ENCODE measurements around the gene SFN. TPM values are rescaled to one million over a fixed set of nuclear protein-coding genes. Genes with fewer than 3 reads are reported as not detected.
"Not testable (repeated sequence)": the region's sequence is repeated elsewhere in the genome, so short reads cannot be mapped to it uniquely, and the experiment has no call there.

Gene SFN
- total and polyA plus RNA-seq, 2 donors (not counting 3 experiments of a cell fraction or from before 2014, with no cell fraction given), result 0.08 to 0.33 TPM

DNA sequence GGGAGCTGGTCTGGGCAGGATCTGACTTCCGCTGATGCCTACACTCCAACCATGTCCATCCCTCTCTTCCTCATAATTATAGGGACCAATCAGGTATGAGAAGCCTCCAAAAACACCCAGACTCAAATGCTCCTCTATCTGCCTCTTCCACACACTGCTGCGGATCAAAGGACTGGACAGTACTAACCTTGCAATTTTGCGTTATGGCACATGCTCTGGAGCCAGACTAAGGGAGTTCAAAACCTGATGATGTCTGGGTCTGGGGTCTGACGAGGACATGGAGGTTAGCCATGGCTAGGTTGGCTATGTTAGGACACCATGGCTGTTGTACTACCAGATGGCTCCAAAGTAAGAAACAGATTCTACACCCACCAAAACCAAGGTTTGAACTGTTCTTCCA is 16.8 kb downstream of the SFN start:
- no peak overlapping the region for H3K27ac ChIP-seq (ENCODE audit: insufficient read depth, low read depth, low read length)
- dilution Hi-C loops (cut with MboI; ENCODE audit: extremely low pct_ligation_motif_present, low sequenced_read_pairs), result no loop called here
- no peaks in the 10 kb centered on the region for H4K20me1 ChIP-seq (replicated peaks; ENCODE audit: control insufficient read depth, extremely low read depth, insufficient read depth, low read length)
- intact Hi-C loops (cut with micrococcal nuclease), result no loop called here
- no peak for FAIRE-seq
- H3K79me2 ChIP-seq (ENCODE audit: control insufficient read depth, insufficient read depth, low read length), result no peaks in the 10 kb centered on the region
- ChIA-PET POLR2A (no interaction called here), CTCF (interaction anchor here (1.3 to 4.5 kb wide), 5 partner anchors 30 to 278 kb away, joined by 3 to 45 read pairs (median 27); no protein-coding TSS in a partner anchor)
- no peak for DNase-seq (ENCODE audit: low read depth, low spot score)
- BruUV-seq (replicated peaks), result no TSS peak
- H3K9ac ChIP-seq (replicated peaks; ENCODE audit: extremely low read depth, insufficient read depth, low read length), result no peak overlapping the region
- H3K27me3 ChIP-seq (ENCODE audit: control insufficient read depth in 2 of 2, insufficient read depth in 2 of 2, low read length in 2 of 2), result no peaks in the 10 kb centered on the region
- no peaks in the 10 kb centered on the region for H3K4me1 ChIP-seq (ENCODE audit: control insufficient read depth, extremely low read depth, insufficient read depth, low read length)
- H2AFZ ChIP-seq (ENCODE audit: low read depth, low read length), result no peak overlapping the region
- no peak overlapping the region for H3K4me2 ChIP-seq (ENCODE audit: insufficient read depth, low read length)
- H3K9me1 ChIP-seq (replicated peaks; ENCODE audit: control insufficient read depth, extremely low read depth, insufficient read depth, low read length), result no peaks in the 10 kb centered on the region
- TF ChIP-seq JUN (IDR thresholded peaks at IDR 0.05; ENCODE audit: borderline replicate concordance, insufficient read depth, insufficient read length, low read depth), result no peak
- TF ChIP-seq, protein P1, sequence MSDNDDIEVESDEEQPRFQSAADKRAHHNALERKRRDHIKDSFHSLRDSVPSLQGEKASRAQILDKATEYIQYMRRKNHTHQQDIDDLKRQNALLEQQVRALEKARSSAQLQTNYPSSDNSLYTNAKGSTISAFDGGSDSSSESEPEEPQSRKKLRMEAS (IDR thresholded peaks at IDR 0.05; ENCODE audit: insufficient read depth, insufficient read length), result no peak
- no peak for TF ChIP-seq FOS (IDR thresholded peaks at IDR 0.05; ENCODE audit: borderline replicate concordance, insufficient read depth, low read length)
- no peak for TF ChIP-seq EZH2 (IDR thresholded peaks at IDR 0.05; ENCODE audit: borderline replicate concordance, low read depth, low read length, severe bottlenecking)
- TF ChIP-seq GATA2 (IDR thresholded peaks at IDR 0.05; ENCODE audit: insufficient read depth, insufficient read length, low read depth, low read length), result no peak
- TF ChIP-seq POLR2A (IDR thresholded peaks at IDR 0.05; ENCODE audit: low read depth, low read length), result no peak
- no peaks in the 10 kb centered on the region for H3K9me3 ChIP-seq (replicated peaks; ENCODE audit: control insufficient read depth, insufficient read depth, low read length)
- H3K4me3 ChIP-seq (replicated peaks in 1 of 3; ENCODE audit: insufficient read depth in 1 of 3, low read depth in 1 of 3, low read length in 3 of 3), result no peak overlapping the region
- peaks cover 17 to 40% of the 10 kb centered on the region in 2 experiments for H3K36me3 ChIP-seq (ENCODE audit: control insufficient read depth in 2 of 2, extremely low read depth in 1 of 2, insufficient read depth in 2 of 2, low read length in 2 of 2)

DNA sequence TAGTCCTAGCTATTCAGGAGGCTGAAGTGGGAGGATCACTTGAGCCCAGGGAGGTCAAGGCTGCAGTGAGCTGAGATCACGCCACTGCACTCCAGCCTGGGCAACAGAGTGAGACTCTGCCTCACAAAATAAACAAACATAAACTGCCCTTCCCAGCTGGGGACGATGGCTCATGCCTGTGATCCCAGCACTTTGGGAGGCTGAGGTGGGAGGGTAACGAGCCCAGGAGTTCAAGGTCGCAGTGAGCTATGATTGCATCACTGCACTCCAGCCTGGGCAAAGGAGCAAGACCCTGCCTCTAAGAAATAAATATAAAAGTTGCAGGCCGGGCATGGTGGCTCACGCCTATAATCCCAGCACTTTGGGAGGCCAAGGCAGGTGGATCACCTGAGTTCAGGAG is 18.7 kb downstream of the SFN start:
- H3K9me3 ChIP-seq (replicated peaks; ENCODE audit: control insufficient read depth, insufficient read depth, low read length); H2AFZ ChIP-seq (ENCODE audit: low read depth, low read length); H3K9ac ChIP-seq (replicated peaks; ENCODE audit: extremely low read depth, insufficient read depth, low read length); dilution Hi-C loops (cut with MboI; ENCODE audit: extremely low pct_ligation_motif_present, low sequenced_read_pairs); intact Hi-C loops (cut with micrococcal nuclease); BruUV-seq (replicated peaks); FAIRE-seq; H3K27ac ChIP-seq (ENCODE audit: insufficient read depth, low read depth, low read length); H3K9me1 ChIP-seq (replicated peaks; ENCODE audit: control insufficient read depth, extremely low read depth, insufficient read depth, low read length); H3K79me2 ChIP-seq (ENCODE audit: control insufficient read depth, insufficient read depth, low read length); POLR2A ChIA-PET; H3K4me2 ChIP-seq (ENCODE audit: insufficient read depth, low read length); DNase-seq (ENCODE audit: low read depth, low spot score); H4K20me1 ChIP-seq (replicated peaks; ENCODE audit: control insufficient read depth, extremely low read depth, insufficient read depth, low read length); H3K4me1 ChIP-seq (ENCODE audit: control insufficient read depth, extremely low read depth, insufficient read depth, low read length); H3K4me3 ChIP-seq (replicated peaks in 1 of 3; ENCODE audit: insufficient read depth in 1 of 3, low read depth in 1 of 3, low read length in 3 of 3); H3K27me3 ChIP-seq (ENCODE audit: control insufficient read depth in 2 of 2, insufficient read depth in 2 of 2, low read length in 2 of 2): not testable (repeated sequence)
- H3K36me3 ChIP-seq (ENCODE audit: control insufficient read depth in 2 of 2, extremely low read depth in 1 of 2, insufficient read depth in 2 of 2, low read length in 2 of 2), result peaks cover 23 to 48% of the 10 kb centered on the region in 2 experiments
- CTCF ChIA-PET, result interaction anchor here (0.9 to 2.4 kb wide), 7 partner anchors 9 to 279 kb away, joined by 3 to 13 read pairs (median 4); partner anchors contain the start of gene GPN2
